ENCODE measurements around the gene MYH16.

Gene MYH16

GRCh38 chr7:99359465-99360154 lies 87.0 kb downstream of the MYH16 start:
- DNase-seq, result no peak

All from activated T-cell treated with anti-CD3 and anti-CD28 coated beads for 4 hours (primary cell).